ENCODE results near the gene EEF1G. TPM values are rescaled to one million over a fixed set of nuclear protein-coding genes. Genes with fewer than 3 reads are reported as not detected.

Gene EEF1G
- total and polyA plus RNA-seq, 2 of the 13 experiments (the other 11 are each of a cell fraction or from before 2014, with no cell fraction given) = 1,787 to 2,144 TPM

- TF ChIP-seq, protein P1, sequence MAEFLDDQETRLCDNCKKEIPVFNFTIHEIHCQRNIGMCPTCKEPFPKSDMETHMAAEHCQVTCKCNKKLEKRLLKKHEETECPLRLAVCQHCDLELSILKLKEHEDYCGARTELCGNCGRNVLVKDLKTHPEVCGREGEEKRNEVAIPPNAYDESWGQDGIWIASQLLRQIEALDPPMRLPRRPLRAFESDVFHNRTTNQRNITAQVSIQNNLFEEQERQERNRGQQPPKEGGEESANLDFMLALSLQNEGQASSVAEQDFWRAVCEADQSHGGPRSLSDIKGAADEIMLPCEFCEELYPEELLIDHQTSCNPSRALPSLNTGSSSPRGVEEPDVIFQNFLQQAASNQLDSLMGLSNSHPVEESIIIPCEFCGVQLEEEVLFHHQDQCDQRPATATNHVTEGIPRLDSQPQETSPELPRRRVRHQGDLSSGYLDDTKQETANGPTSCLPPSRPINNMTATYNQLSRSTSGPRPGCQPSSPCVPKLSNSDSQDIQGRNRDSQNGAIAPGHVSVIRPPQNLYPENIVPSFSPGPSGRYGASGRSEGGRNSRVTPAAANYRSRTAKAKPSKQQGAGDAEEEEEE (CRISPR knock-in tag; IDR thresholded peaks at IDR 0.05; ENCODE audit: borderline replicate concordance) = no peak
- TF ChIP-seq, protein P2, sequence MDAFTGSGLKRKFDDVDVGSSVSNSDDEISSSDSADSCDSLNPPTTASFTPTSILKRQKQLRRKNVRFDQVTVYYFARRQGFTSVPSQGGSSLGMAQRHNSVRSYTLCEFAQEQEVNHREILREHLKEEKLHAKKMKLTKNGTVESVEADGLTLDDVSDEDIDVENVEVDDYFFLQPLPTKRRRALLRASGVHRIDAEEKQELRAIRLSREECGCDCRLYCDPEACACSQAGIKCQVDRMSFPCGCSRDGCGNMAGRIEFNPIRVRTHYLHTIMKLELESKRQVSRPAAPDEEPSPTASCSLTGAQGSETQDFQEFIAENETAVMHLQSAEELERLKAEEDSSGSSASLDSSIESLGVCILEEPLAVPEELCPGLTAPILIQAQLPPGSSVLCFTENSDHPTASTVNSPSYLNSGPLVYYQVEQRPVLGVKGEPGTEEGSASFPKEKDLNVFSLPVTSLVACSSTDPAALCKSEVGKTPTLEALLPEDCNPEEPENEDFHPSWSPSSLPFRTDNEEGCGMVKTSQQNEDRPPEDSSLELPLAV (CRISPR knock-in tag; conservative IDR thresholded peaks at IDR 0.05; ENCODE audit: low read depth) = no peak
- no peak for TF ChIP-seq ZNF24 (IDR thresholded peaks at IDR 0.05)
- 0 out of 2 replicates have a peak, but pooled peaks have one; percentile 20 for TF ChIP-seq HMG20A (CRISPR knock-in tag; IDR thresholded peaks at IDR 0.05; ENCODE audit: borderline replicate concordance)
- TF ChIP-seq ZMYM3 (CRISPR knock-in tag; IDR thresholded peaks at IDR 0.05) = peak; percentile 44; the same call in 1 of the 2 replicates
- TF ChIP-seq TOPORS (CRISPR knock-in tag; IDR thresholded peaks at IDR 0.05) = no peak
- TF ChIP-seq RBFOX2 (IDR thresholded peaks at IDR 0.05; ENCODE audit: low read depth, low read length) = peak; percentile 71; the same call in 1 of the 2 replicates
- no peak for TF ChIP-seq CENPBD1 (CRISPR knock-in tag; IDR thresholded peaks at IDR 0.05; ENCODE audit: borderline replicate concordance, low read depth)
- TF ChIP-seq ZNF607 (CRISPR knock-in tag; IDR thresholded peaks at IDR 0.05; ENCODE audit: borderline replicate concordance) = peak; percentile 91; the same call in 1 of the 2 replicates
- TF ChIP-seq U2AF2 (IDR thresholded peaks at IDR 0.05; ENCODE audit: low read depth, low read length) = no peak
- TF ChIP-seq ZBTB4 (CRISPR knock-in tag; IDR thresholded peaks at IDR 0.05; ENCODE audit: borderline replicate concordance) = peak; percentile 74
- peak; percentile 51 for TF ChIP-seq CBX1 (IDR thresholded peaks at IDR 0.05; ENCODE audit: low read depth)
- 0 out of 2 replicates have a peak, but pooled peaks have one; percentile 8 for TF ChIP-seq GFI1 (CRISPR knock-in tag; IDR thresholded peaks at IDR 0.05; ENCODE audit: borderline replicate concordance)
- no peak for TF ChIP-seq ZBED4 (CRISPR knock-in tag; IDR thresholded peaks at IDR 0.05; ENCODE audit: borderline replicate concordance)
- no peak for TF ChIP-seq HOXD1 (CRISPR knock-in tag; IDR thresholded peaks at IDR 0.05)
- TF ChIP-seq ZNF430 (CRISPR knock-in tag; IDR thresholded peaks at IDR 0.05) = peak; percentile 65; the same call in 1 of the 2 replicates
- TF ChIP-seq ZNF343 (CRISPR knock-in tag; IDR thresholded peaks at IDR 0.05) = 0 out of 2 replicates have a peak, but pooled peaks have one; percentile 23
Observed at GRCh38 chr11:62545437-62546243, 28.1 kb downstream of the EEF1G start (continued).

Measured in HepG2 (cell line).